WERI-Rb-1 (cell line): ENCODE measurements around the gene GNG12.

ENCODE experiments used
- DNase-seq: peaks from one replicate; pipeline ENCODE4 v3.0.0-alpha.2; 2020
- H3K27ac ChIP-seq: fragments of 250-450 bp; sonication (Bioruptor Pico); 2 replicates; pipeline ENCODE4 v1.5.1; 2020; ENCODE audit warnings: mild to moderate bottlenecking, moderate library complexity
- H3K27me3 ChIP-seq: fragments of 250-450 bp; sonication (Bioruptor Pico); 2 replicates; pipeline ENCODE4 v1.5.1; 2021; ENCODE audit warnings: mild to moderate bottlenecking, low read depth, moderate library complexity; ENCODE audit not compliant: insufficient read depth, severe bottlenecking
- H3K36me3 ChIP-seq: fragments of 250-450 bp; sonication (Bioruptor Pico); 2 replicates; pipeline ENCODE4 v1.5.1; 2020; ENCODE audit warnings: mild to moderate bottlenecking, moderate library complexity
- H3K4me3 ChIP-seq: 2 replicates; pipeline ENCODE4 v1.5.1; 2011; ENCODE audit warnings: low read depth, mild to moderate bottlenecking, control low read depth, low read length
- H3K9me3 ChIP-seq: fragments of 250-450 bp; sonication (Bioruptor Pico); 2 replicates; pipeline ENCODE4 v1.5.1; 2021; ENCODE audit warnings: mild to moderate bottlenecking, moderate library complexity; ENCODE audit not compliant: severe bottlenecking
- CTCF ChIP-seq: IDR thresholded peaks from 2 replicates; pipeline ENCODE4 v1.5.1; 2011; ENCODE audit warnings: low read depth, mild to moderate bottlenecking, control low read depth, inconsistent platforms, low read length

Gene GNG12

DNA sequence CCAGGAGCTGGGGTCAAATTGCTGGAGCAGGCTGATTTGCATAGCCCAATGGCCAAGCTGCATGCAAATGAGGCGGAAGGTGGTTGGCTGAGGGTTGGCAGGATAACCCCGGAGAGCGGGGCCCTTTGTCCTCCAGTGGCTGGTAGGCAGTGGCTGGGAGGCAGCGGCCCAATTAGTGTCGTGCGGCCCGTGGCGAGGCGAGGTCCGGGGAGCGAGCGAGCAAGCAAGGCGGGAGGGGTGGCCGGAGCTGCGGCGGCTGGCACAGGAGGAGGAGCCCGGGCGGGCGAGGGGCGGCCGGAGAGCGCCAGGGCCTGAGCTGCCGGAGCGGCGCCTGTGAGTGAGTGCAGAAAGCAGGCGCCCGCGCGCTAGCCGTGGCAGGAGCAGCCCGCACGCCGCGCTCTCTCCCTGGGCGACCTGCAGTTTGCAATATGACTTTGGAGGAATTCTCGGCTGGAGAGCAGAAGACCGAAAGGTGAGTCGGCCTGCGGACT is 148.2 kb downstream of the GNG12 start, which contains the start of gene GADD45A:
Gene GADD45A, plus strand, starts transcription at position 135 of the 491 bp plus-strand sequence. Its CDS starts 294 bp downstream, at position 429.
- peaks cover 49% of the 10 kb centered on the region for H3K36me3 ChIP-seq
- peak within 1 kb of the TSS; percentile 95 for H3K27ac ChIP-seq
- H3K4me3 ChIP-seq: peak within 1 kb of the TSS; percentile 100
- peak; percentile 99 for DNase-seq
- no peaks in the 10 kb centered on the region for H3K27me3 ChIP-seq
- no peaks in the 10 kb centered on the region for H3K9me3 ChIP-seq
- no peak for TF ChIP-seq CTCF

DNA sequence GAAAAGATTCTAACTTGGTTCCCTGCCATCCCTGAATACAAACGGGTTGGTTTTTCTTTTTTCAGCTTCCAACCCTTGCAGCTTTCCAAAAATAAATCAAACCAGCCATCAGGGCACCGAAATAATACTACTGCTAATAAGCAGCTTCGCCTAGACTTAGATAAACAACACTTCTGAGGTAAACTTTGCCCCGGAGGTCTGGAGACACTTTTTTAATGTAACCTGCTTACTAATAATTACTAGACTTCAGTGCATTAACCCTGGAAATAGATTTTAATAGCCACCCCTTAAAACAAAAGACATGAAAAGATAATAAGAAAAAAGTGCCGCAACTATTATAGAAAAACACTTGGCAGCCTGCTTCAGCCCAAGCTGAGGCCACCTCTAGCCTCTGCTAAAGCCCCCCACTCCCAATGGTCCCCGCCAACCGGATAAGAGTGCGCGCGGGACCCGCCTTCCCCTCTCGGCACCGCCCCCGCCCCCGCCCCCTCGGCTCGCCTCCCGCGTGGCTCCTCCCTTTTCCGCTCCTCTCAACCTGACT is 148.7 kb downstream of the GNG12 start:
- Histone ChIP-seq H3K36me3 (peaks cover 44% of the 10 kb centered on the region), H3K27me3 (no peaks in the 10 kb centered on the region), H3K4me3 (peak overlapping the region; percentile 39), H3K27ac (peak overlapping the region; percentile 46), H3K9me3 (no peaks in the 10 kb centered on the region)
- no peak for DNase-seq
- TF ChIP-seq CTCF: no peak

DNA sequence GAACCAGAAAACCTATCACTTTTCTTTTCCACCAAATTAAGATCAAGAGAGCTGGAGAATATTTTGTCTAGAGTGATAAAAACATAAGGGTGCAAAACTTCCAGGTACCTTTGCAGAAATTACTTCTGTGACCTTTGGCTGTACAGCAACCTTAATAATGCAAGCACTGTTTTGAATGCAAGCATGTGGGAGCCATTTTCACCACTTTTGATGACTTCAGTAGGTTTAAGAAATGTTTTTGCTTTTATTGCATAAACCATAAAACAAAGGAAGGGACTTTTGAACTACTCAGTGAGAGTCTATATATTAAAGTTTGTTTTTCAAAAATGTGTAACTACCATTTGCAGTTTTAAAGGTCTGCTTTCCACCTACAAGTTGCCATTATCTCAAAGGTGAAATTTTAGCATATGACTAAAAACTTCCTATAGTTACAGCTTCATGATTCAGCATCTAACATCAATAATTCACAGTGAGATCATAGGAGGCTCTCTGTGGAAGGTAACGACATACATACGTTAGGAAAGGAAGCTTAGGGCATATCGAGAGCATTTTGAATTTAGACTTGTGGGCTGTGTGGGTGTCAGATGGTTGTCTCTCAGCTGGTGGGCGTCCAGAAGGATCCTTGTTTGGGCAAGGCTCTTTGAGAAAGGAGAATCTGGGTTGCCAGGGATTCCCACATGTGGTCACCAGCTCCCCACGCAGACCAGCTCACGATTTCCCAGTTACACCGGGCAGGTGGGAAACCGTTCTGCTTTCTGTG is 149.3 kb downstream of the GNG12 start:
- no peak for DNase-seq
- TF ChIP-seq CTCF: no peak
- no peaks in the 10 kb centered on the region for H3K9me3 ChIP-seq
- no peaks in the 10 kb centered on the region for H3K27me3 ChIP-seq
- peak overlapping the region; percentile 46 for H3K27ac ChIP-seq
- peak overlapping the region; percentile 39 for H3K4me3 ChIP-seq
- H3K36me3 ChIP-seq: peaks cover 38% of the 10 kb centered on the region

GRCh38 chr1:67683316-67683715 is 150.0 kb downstream of the GNG12 start:
- Histone ChIP-seq H3K27me3 (no peaks in the 10 kb centered on the region), H3K4me3 (no peak overlapping the region), H3K27ac (no peak overlapping the region), H3K9me3 (no peaks in the 10 kb centered on the region), H3K36me3 (peaks cover 32% of the 10 kb centered on the region)
- no peak for TF ChIP-seq CTCF
- no peak for DNase-seq

DNA sequence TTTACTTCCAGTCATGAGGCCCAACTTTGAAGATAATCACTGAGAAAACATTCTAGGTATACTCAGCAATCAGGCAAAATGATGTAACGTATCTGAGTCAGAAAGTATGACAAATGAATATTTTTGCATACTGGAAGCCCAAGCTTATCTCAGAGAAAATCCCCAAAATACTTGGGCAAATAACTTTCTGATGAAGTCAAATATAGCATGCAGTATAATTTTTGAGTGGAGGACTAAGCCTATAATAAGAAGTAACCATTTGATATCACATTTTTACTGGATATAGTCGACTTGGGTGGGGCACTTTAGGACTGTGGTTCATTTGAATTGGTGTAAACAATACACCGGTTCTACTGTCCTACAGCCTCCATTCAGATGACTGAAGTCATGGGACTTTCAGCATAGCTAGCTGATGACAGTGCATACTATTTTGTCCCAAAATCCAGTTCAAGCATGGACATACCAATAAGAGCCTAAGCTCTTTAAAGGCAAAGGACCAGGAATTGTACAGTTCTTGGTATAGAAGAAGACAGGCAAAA is 150.5 kb downstream of the GNG12 start:
- Histone ChIP-seq H3K36me3 (peaks cover 26% of the 10 kb centered on the region), H3K27ac (no peak overlapping the region), H3K4me3 (no peak overlapping the region), H3K27me3 (no peaks in the 10 kb centered on the region), H3K9me3 (no peaks in the 10 kb centered on the region)
- TF ChIP-seq CTCF: no peak
- DNase-seq: no peak
